Activated B cell treated with CpG ODN at 0.5 μM for 24 hours (primary cell): ENCODE measurements around the gene R3HDM4. TPM values are rescaled to one million over a fixed set of nuclear protein-coding genes. Genes with fewer than 3 reads are reported as not detected.

Experiments used
- ATAC-seq: fragments of 200-7000 bp; cut with Tn5 transposase; one replicate; pipeline ENCODE4 v1.10.0; 2021; ENCODE audit warnings: low read depth, mild to moderate bottlenecking, moderate library complexity
- CTCF ChIA-PET: fragments of 350-600 bp; sonication (Branson Sonifier 250); formaldehyde crosslinking; loops from one replicate; lab custom pipeline; 2021; ENCODE audit warnings: antibody characterized with exemption; lab: Charles Lee
- POLR2A ChIA-PET: fragments of 350-600 bp; sonication (Branson Sonifier 250); formaldehyde crosslinking; loops from one replicate; lab custom pipeline; 2021; ENCODE audit warnings: antibody characterized with exemption; lab: Charles Lee
- DNase-seq: peaks from one replicate; pipeline ENCODE4 v3.0.0; 2022
- H3K27ac Mint-ChIP-seq: one replicate; pipeline ENCODE4 v1.8.0; 2020; ENCODE audit warnings: mixed read lengths
- H3K27me3 Mint-ChIP-seq: one replicate; pipeline ENCODE4 v1.8.0; 2021; ENCODE audit warnings: mixed read lengths
- H3K36me3 Mint-ChIP-seq: one replicate; pipeline ENCODE4 v1.8.0; 2021; ENCODE audit warnings: low read depth, mixed read lengths
- H3K4me1 Mint-ChIP-seq: one replicate; pipeline ENCODE4 v1.8.0; 2021; ENCODE audit warnings: mixed read lengths
- H3K4me3 Mint-ChIP-seq: one replicate; pipeline ENCODE4 v1.8.0; 2020; ENCODE audit warnings: mild to moderate bottlenecking, mixed read lengths
- H3K9me3 Mint-ChIP-seq: one replicate; pipeline ENCODE4 v1.8.0; 2020; ENCODE audit warnings: mixed read lengths
- intact Hi-C: fragments of 100-400 bp; cut with micrococcal nuclease; formaldehyde crosslinking; loops from one replicate; pipeline ENCODE4 v1.15.1; 2024
- total RNA-seq: library from RNA; stranded (reverse); gene quantifications from 2 replicates; pipeline ENCODE4 v1.2.3, GENCODE V29; 2022
- TF ChIP-seq, protein P1 (sequence below): fragments of 200-600 bp; IDR thresholded peaks from one replicate; pipeline ENCODE4 v1.8.0; 2022; ENCODE audit warnings: antibody characterized with exemption, mild to moderate bottlenecking

The R3HDM4 gene
- total RNA-seq, 1 donor from 2014 or later: 189 TPM

DNA sequence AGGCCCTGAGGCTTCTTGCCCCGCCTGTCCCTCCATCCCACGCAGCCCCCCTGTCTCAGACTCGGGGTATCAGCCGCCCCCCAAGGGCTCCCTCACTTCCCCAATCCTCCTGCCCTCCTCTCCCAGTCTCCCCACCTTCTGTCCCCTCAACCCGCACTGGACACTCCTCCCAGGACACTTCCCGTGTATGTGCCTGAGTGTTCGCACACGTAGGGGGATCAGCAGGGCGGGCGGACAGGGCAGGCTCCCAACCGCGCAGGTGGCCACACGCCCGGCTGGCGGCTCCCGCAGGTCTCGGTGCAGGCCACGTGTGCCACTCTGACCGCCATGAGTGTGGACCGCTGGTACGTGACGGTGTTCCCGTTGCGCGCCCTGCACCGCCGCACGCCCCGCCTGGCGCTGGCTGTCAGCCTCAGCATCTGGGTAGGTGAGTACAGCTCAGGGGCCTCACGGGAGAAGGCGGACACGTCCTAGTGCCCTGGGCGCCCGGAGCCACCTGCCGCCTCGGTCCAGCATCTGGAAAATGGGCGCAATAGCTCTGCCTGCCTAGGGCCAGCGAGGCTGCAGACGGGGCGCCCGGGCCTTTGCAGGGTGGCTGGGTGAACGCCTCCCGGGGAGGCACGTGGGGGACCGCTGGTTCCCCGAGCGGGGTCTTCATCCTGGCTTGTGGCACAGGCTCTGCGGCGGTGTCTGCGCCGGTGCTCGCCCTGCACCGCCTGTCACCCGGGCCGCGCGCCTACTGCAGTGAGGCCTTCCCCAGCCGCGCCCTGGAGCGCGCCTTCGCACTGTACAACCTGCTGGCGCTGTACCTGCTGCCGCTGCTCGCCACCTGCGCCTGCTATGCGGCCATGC lies 6.4 kb upstream of the R3HDM4 start:
- H3K4me3 Mint-ChIP-seq: peak overlapping the region; percentile 58
- ChIA-PET CTCF (interaction anchor here (0.8 to 3.6 kb wide), 10 partner anchors 12 to 150 kb away, joined by 3 to 25 read pairs (median 5); partner anchors contain the start of genes GRIN3B, MED16, RNU6-9 and WDR18), POLR2A (interaction anchor here (0.5 to 3.3 kb wide), 13 partner anchors 10 to 349 kb away, joined by 3 to 20 read pairs (median 5); partner anchors contain the start of genes CIRBP, MED16, RNU6-9 and WDR18)
- H3K9me3 Mint-ChIP-seq: no peaks in the 10 kb centered on the region
- ATAC-seq (peak; percentile 21), DNase-seq (peak; percentile 56)
- H3K4me1 Mint-ChIP-seq: peaks cover 33% of the 10 kb centered on the region
- no peaks in the 10 kb centered on the region for H3K27me3 Mint-ChIP-seq
- H3K27ac Mint-ChIP-seq: no peak overlapping the region
- TF ChIP-seq, protein P1, sequence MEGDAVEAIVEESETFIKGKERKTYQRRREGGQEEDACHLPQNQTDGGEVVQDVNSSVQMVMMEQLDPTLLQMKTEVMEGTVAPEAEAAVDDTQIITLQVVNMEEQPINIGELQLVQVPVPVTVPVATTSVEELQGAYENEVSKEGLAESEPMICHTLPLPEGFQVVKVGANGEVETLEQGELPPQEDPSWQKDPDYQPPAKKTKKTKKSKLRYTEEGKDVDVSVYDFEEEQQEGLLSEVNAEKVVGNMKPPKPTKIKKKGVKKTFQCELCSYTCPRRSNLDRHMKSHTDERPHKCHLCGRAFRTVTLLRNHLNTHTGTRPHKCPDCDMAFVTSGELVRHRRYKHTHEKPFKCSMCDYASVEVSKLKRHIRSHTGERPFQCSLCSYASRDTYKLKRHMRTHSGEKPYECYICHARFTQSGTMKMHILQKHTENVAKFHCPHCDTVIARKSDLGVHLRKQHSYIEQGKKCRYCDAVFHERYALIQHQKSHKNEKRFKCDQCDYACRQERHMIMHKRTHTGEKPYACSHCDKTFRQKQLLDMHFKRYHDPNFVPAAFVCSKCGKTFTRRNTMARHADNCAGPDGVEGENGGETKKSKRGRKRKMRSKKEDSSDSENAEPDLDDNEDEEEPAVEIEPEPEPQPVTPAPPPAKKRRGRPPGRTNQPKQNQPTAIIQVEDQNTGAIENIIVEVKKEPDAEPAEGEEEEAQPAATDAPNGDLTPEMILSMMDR: no peak
- no peaks in the 10 kb centered on the region for H3K36me3 Mint-ChIP-seq
- intact Hi-C loops: loop anchor here (5.0 to 10.0 kb wide), 3 partner anchors 185 to 273 kb away; partner anchors contain the start of genes GPX4 and RNF126

DNA sequence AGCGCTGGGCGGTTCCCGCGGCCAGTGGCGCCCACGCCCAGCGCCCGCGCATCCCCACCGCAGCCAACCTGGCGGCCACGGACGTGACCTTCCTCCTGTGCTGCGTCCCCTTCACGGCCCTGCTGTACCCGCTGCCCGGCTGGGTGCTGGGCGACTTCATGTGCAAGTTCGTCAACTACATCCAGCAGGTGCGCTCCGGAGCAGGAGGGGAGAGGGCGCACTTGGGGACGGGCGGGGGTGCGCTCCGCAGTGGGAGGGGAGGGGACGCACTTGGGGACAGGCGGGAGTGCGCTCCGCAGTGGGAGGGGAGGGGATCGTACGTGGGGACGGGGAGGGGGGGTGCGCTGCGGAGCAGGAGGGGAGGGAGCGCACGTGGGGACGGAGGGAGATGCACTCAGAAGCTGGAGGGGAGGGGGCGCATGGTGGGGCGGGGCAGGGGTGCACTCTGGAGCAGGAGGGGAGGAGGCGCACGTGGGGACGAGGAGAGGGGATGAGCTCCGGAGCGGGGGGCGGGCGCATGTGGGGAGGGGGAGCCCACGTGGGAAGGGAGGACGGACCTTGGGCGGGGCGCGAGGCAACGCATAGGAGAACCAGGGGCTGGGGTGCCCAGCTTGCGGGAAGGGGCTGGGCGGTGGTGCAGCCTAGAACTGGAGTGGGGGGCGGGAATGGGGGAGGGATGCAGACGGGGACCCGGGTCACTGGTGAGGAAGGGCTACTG lies 5.6 kb upstream of the R3HDM4 start:
- intact Hi-C loops: no loop called here
- Mint-ChIP-seq H3K27me3 (no peaks in the 10 kb centered on the region), H3K9me3 (no peaks in the 10 kb centered on the region), H3K27ac (no peak overlapping the region), H3K36me3 (no peaks in the 10 kb centered on the region), H3K4me1 (peaks cover 30% of the 10 kb centered on the region), H3K4me3 (peak overlapping the region; percentile 50)
- TF ChIP-seq, protein P1: no peak
- DNase-seq: no peak
- no peak for ATAC-seq
- POLR2A ChIA-PET: interaction anchor here (0.5 to 3.3 kb wide), 13 partner anchors 9 to 348 kb away, joined by 3 to 20 read pairs (median 9); partner anchors contain the start of genes MED16, RNU6-9 and WDR18
- CTCF ChIA-PET: interaction anchor here (0.9 to 3.6 kb wide), 4 partner anchors 11 to 65 kb away, joined by 3 to 25 read pairs (median 6); partner anchors contain the start of gene WDR18

GRCh38 chr19:918152-918437 lies 5.1 kb upstream of the R3HDM4 start:
- H3K27me3 Mint-ChIP-seq: no peaks in the 10 kb centered on the region
- no peak for ATAC-seq
- ChIA-PET CTCF (interaction anchor here (0.9 kb wide), 1 partner anchor 54 kb away, joined by 4 read pairs; no protein-coding TSS in a partner anchor), POLR2A (interaction anchor here (0.8 to 3.3 kb wide), 3 partner anchors 9 to 54 kb away, joined by 5 to 12 read pairs (median 10); no protein-coding TSS in a partner anchor)
- H3K4me3 Mint-ChIP-seq: peak overlapping the region; percentile 32
- H3K36me3 Mint-ChIP-seq: no peaks in the 10 kb centered on the region
- TF ChIP-seq, protein P1: no peak
- intact Hi-C loops: no loop called here
- no peak for DNase-seq
- peaks cover 31% of the 10 kb centered on the region for H3K4me1 Mint-ChIP-seq
- no peaks in the 10 kb centered on the region for H3K9me3 Mint-ChIP-seq
- no peak overlapping the region for H3K27ac Mint-ChIP-seq

DNA sequence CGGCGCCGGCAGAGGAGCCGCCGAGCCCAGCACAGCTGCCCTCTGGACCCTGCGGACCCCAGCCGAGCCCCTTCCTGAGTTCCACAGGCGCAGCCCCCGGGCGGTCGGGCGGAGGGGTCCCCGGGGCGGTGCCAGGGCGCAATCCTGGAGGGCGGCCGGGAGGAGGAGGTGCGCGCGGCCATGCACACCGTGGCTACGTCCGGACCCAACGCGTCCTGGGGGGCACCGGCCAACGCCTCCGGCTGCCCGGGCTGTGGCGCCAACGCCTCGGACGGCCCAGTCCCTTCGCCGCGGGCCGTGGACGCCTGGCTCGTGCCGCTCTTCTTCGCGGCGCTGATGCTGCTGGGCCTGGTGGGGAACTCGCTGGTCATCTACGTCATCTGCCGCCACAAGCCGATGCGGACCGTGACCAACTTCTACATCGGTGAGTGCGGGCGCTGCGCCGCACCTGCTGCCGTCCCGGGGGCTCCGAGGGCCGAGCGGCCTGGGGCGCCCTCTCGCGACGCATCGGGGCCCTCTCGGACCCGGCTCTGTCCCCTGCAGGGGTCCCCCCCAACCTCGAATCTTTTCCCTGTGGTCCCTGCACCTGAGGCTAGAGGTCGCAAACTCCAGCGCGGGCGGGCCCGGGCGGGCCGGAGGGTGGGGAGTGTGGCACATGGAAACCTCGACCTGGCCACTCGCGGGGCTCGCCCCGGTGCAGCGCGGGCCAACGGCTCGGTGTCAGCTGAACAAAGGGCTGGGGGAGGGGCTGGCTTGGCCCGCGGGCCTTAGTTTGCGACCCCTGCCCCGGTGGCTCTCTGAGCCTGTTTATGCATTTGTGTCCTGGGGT lies 4.5 kb upstream of the R3HDM4 start, which contains the start of gene KISS1R:
TSS of gene KISS1R (plus strand) at position 11 of the 829 bp plus-strand sequence. CDS start at position 181, 170 bp downstream.
- Mint-ChIP-seq H3K9me3 (no peaks in the 10 kb centered on the region), H3K4me3 (peak within 1 kb of the TSS; percentile 64), H3K36me3 (no peaks in the 10 kb centered on the region), H3K27me3 (no peaks in the 10 kb centered on the region), H3K4me1 (peaks cover 31% of the 10 kb centered on the region), H3K27ac (no peak within 1 kb of the TSS)
- TF ChIP-seq, protein P1: no peak
- DNase-seq (peak; percentile 71), ATAC-seq (peak; percentile 34)
- ChIA-PET POLR2A (interaction anchor here (0.8 to 3.3 kb wide), 3 partner anchors 8 to 54 kb away, joined by 5 to 12 read pairs (median 10); no protein-coding TSS in a partner anchor), CTCF (interaction anchor here (0.9 to 1.3 kb wide), 1 partner anchor 54 kb away, joined by 4 to 7 read pairs; no protein-coding TSS in a partner anchor)
- intact Hi-C loops: loop anchor here (1.0 kb wide), 3 partner anchors 8 to 54 kb away; partner anchors contain the start of genes MED16 and RNU6-9
